H1 (cell line): Measurements from ENCODE around the gene CCDC152. TPM values are rescaled to one million over a fixed set of nuclear protein-coding genes. Genes with fewer than 3 reads are reported as not detected.

Source experiments
- CTCF ChIA-PET: fragments of 300-600 bp; sonication (Branson Sonifier 250); formaldehyde crosslinking; loops from one replicate; lab custom pipeline; 2021; ENCODE audit not compliant: partially characterized antibody; lab: Charles Lee
- POLR2A ChIA-PET: fragments of 300-600 bp; sonication (Branson Sonifier 250); formaldehyde crosslinking; loops from one replicate; lab custom pipeline; 2021; ENCODE audit warnings: inconsistent platforms; ENCODE audit not compliant: partially characterized antibody; lab: Charles Lee
- DNase-seq, 2 experiments: peaks; one replicate each; pipeline versions ENCODE4 v3.0.0 to v3.0.0-alpha.2; 2010 to 2022; ENCODE audit warnings: low spot score in 2 of 2, low read depth in 1 of 2, mixed read lengths in 1 of 2
- FAIRE-seq: peaks from 2 replicates; lab custom pipeline; 2011; peaks lifted over from hg19 to GRCh38; lab: Jason Lieb, UNC
- H2AFZ ChIP-seq: 2 replicates; pipeline ENCODE4 v1.8.1; 2012; ENCODE audit warnings: low read length, inconsistent platforms
- H2AK5ac ChIP-seq: 2 replicates; pipeline ENCODE4 v1.6.1; 2013; ENCODE audit warnings: low read depth, low read length
- H2BK120ac ChIP-seq: replicated peaks from 2 replicates; pipeline ENCODE3; 2013; ENCODE audit warnings: low read depth, low read length, inconsistent platforms
- H2BK12ac ChIP-seq: 2 replicates; pipeline ENCODE4 v1.6.1; 2013; ENCODE audit warnings: low read depth, low read length
- H2BK15ac ChIP-seq: 2 replicates; pipeline ENCODE4 v1.6.1; 2013; ENCODE audit warnings: low read length
- H2BK20ac ChIP-seq: 2 replicates; pipeline ENCODE4 v1.6.1; 2013; ENCODE audit warnings: low read length
- H2BK5ac ChIP-seq: 2 replicates; pipeline ENCODE4 v1.6.1; 2013; ENCODE audit warnings: low read depth, low read length
- H3K14ac ChIP-seq: 2 replicates; pipeline ENCODE4 v1.6.1; 2013; ENCODE audit warnings: inconsistent platforms; ENCODE audit not compliant: insufficient read length
- H3K18ac ChIP-seq: 2 replicates; pipeline ENCODE4 v1.6.1; 2013; ENCODE audit warnings: low read length; ENCODE audit errors: extremely low read depth
- H3K23ac ChIP-seq: 2 replicates; pipeline ENCODE4 v1.6.1; 2013; ENCODE audit warnings: inconsistent platforms; ENCODE audit not compliant: insufficient read length
- H3K23me2 ChIP-seq: 2 replicates; pipeline ENCODE4 v1.6.1; 2013; ENCODE audit warnings: low read depth, low read length
- H3K27ac ChIP-seq: 2 replicates; pipeline ENCODE4 v1.6.1; 2011; ENCODE audit warnings: low read depth, low read length, inconsistent platforms
- H3K27me3 ChIP-seq, 4 experiments: replicated peaks in 1 of 4; 1 replicate in 1 of 4; 2 replicates in 3 of 4; pipeline versions ENCODE4 v1.6.1 to v1.8.1; 2011 to 2013; ENCODE audit warnings: low read length in 3 of 4, mild to moderate bottlenecking in 3 of 4, inconsistent platforms in 2 of 4, mixed read lengths in 2 of 4, moderate library complexity in 1 of 4; ENCODE audit not compliant: control insufficient read depth in 3 of 4, insufficient read depth in 3 of 4; ENCODE audit errors: extremely low read depth in 1 of 4
- H3K36me3 ChIP-seq, 4 experiments: 2 replicates each; pipeline versions ENCODE4 v1.6.1 to v1.8.1; 2011 to 2013; ENCODE audit warnings: mild to moderate bottlenecking in 4 of 4, low read length in 3 of 4, moderate library complexity in 2 of 4, control low read depth in 1 of 4, inconsistent platforms in 1 of 4; ENCODE audit not compliant: insufficient read depth in 4 of 4, control insufficient read depth in 2 of 4
- H3K4ac ChIP-seq: replicated peaks from 2 replicates; pipeline ENCODE3; 2013; ENCODE audit warnings: low read length, low read depth, mixed read lengths, inconsistent platforms; ENCODE audit not compliant: insufficient read length
- H3K4me1 ChIP-seq, 4 experiments: replicated peaks in 1 of 4; 1 replicate in 1 of 4; 2 replicates in 3 of 4; pipeline versions ENCODE4 v1.6.1 to v1.8.1; 2011 to 2013; ENCODE audit warnings: low read length in 3 of 4, inconsistent platforms in 2 of 4, mixed read lengths in 1 of 4; ENCODE audit not compliant: insufficient read depth in 4 of 4, control insufficient read depth in 3 of 4
- H3K4me2 ChIP-seq, 2 experiments: 2 replicates each; pipeline versions ENCODE4 v1.6.1 to v1.8.1; 2011 to 2013; ENCODE audit warnings: low read depth in 2 of 2, low read length in 2 of 2, control low read depth in 1 of 2, inconsistent platforms in 1 of 2, mild to moderate bottlenecking in 1 of 2; ENCODE audit not compliant: insufficient read depth in 1 of 2
- H3K4me3 ChIP-seq, 4 experiments: fragments of 200-600, 300-600 bp in 1 of 4; sonication (generic), shearing (Covaris generic), sonication (Bioruptor Twin) in 1 of 4; 2 replicates each; pipeline versions ENCODE4 v1.5.1 to v1.8.1; 2011 to 2016; ENCODE audit warnings: low read length in 4 of 4, low read depth in 3 of 4, control low read depth in 2 of 4, inconsistent platforms in 2 of 4, mild to moderate bottlenecking in 2 of 4, mixed read lengths in 1 of 4, moderate library complexity in 1 of 4; ENCODE audit not compliant: insufficient read depth in 2 of 4; ENCODE audit errors: extremely low read depth in 1 of 4
- H3K56ac ChIP-seq: replicated peaks from 2 replicates; pipeline ENCODE3; 2013; ENCODE audit warnings: low read depth, mild to moderate bottlenecking, mixed read lengths, low read length, inconsistent platforms; ENCODE audit not compliant: insufficient read length
- H3K79me1 ChIP-seq: 2 replicates; pipeline ENCODE4 v1.6.1; 2013; ENCODE audit warnings: low read depth, low read length, control low read depth
- H3K79me2 ChIP-seq, 2 experiments: 2 replicates each; pipeline versions ENCODE4 v1.6.1 to v1.8.1; 2012 to 2013; ENCODE audit warnings: low read length in 2 of 2, mild to moderate bottlenecking in 2 of 2, inconsistent platforms in 1 of 2; ENCODE audit not compliant: insufficient read depth in 2 of 2, control insufficient read depth in 1 of 2
- H3K9ac ChIP-seq, 4 experiments: replicated peaks in 1 of 4; 1 replicate in 1 of 4; 2 replicates in 3 of 4; pipeline versions ENCODE4 v1.6.1 to v1.8.1; 2011 to 2013; ENCODE audit warnings: low read depth in 3 of 4, low read length in 3 of 4, control low read depth in 2 of 4, mild to moderate bottlenecking in 2 of 4, moderate library complexity in 2 of 4, inconsistent platforms in 1 of 4; ENCODE audit errors: extremely low read depth in 1 of 4
- H3K9me3 ChIP-seq, 2 experiments: 2 replicates each; pipeline versions ENCODE4 v1.6.1 to v1.8.1; 2012 to 2013; ENCODE audit warnings: mild to moderate bottlenecking in 2 of 2, moderate library complexity in 2 of 2, control low read depth in 1 of 2, inconsistent platforms in 1 of 2, low read depth in 1 of 2, low read length in 1 of 2, mixed read lengths in 1 of 2; ENCODE audit not compliant: insufficient read depth in 2 of 2
- H4K20me1 ChIP-seq, 2 experiments: replicated peaks in 1 of 2; 2 replicates each; pipeline versions ENCODE3 to v1.8.1; 2011 to 2013; ENCODE audit warnings: inconsistent platforms in 2 of 2, low read length in 2 of 2, mild to moderate bottlenecking in 1 of 2; ENCODE audit not compliant: insufficient read depth in 2 of 2, control insufficient read depth in 1 of 2
- H4K5ac ChIP-seq: 2 replicates; pipeline ENCODE4 v1.6.1; 2013; ENCODE audit warnings: low read length, low read depth, mixed read lengths, inconsistent platforms; ENCODE audit not compliant: insufficient read length
- H4K8ac ChIP-seq: 2 replicates; pipeline ENCODE4 v1.8.0; 2013; ENCODE audit warnings: mild to moderate bottlenecking, moderate library complexity, low read length, inconsistent platforms; ENCODE audit not compliant: insufficient read depth; ENCODE audit errors: extremely low read depth
- H4K91ac ChIP-seq: replicated peaks from 2 replicates; pipeline ENCODE3; 2013; ENCODE audit warnings: low read length, mixed read lengths, inconsistent platforms; ENCODE audit not compliant: insufficient read length
- CHD2 ChIP-seq: IDR thresholded peaks from 2 replicates; pipeline ENCODE4 v1.6.1; 2012; ENCODE audit warnings: low read length, improper control_type of control experiment
- CREB1 ChIP-seq: IDR thresholded peaks from 2 replicates; pipeline ENCODE4 v1.6.1; 2012; ENCODE audit warnings: inconsistent platforms
- CTCF ChIP-seq, 3 experiments: IDR thresholded peaks; 1 replicate in 2 of 3; 2 replicates in 1 of 3; pipeline versions ENCODE4 v1.5.1 to v1.6.1; 2011; ENCODE audit warnings: low read length in 3 of 3, mild to moderate bottlenecking in 3 of 3, inconsistent platforms in 2 of 3, low read depth in 1 of 3, moderate library complexity in 1 of 3; ENCODE audit not compliant: insufficient read depth in 1 of 3; ENCODE audit errors: control extremely low read depth in 1 of 3
- POU5F1 ChIP-seq: IDR thresholded peaks from 2 replicates; pipeline ENCODE4 v1.6.1; 2011; ENCODE audit warnings: low read depth, mild to moderate bottlenecking, low read length, moderate library complexity
- RAD21 ChIP-seq, 2 experiments: IDR thresholded peaks in 1 of 2; conservative IDR thresholded peaks in 1 of 2; 2 replicates each; pipeline ENCODE4 v1.6.1; 2011; ENCODE audit warnings: low read depth in 2 of 2, low read length in 2 of 2, improper control_type of control experiment in 1 of 2, inconsistent platforms in 1 of 2, mild to moderate bottlenecking in 1 of 2, moderate library complexity in 1 of 2
- SP1 ChIP-seq: IDR thresholded peaks from 2 replicates; pipeline ENCODE4 v1.6.1; 2011; ENCODE audit warnings: low read depth, low read length
- WGBS, 2 experiments: shearing (Covaris generic) in 1 of 2; methylation state at CpG; one replicate each; pipeline versions ENCODE4 v1.1.6 to v1.1.7; 2013 to 2015; ENCODE audit warnings: low lambda C conversion rate in 2 of 2, mixed read lengths in 2 of 2, inconsistent platforms in 1 of 2, low coverage in 1 of 2, missing lambda C conversion rate in 1 of 2; ENCODE audit not compliant: insufficient replicate concordance in 2 of 2, insufficient coverage in 1 of 2, insufficient read length in 1 of 2; ENCODE audit errors: extremely low coverage in 1 of 2, missing lambda C conversion rate in 1 of 2; 5-methylcytosine and 5-hydroxymethylcytosine counted together
- polyA plus RNA-seq, 7 experiments: library from polyadenylated mRNA; depleted of rRNA in 3 of 7; stranded (reverse) in 5 of 7; unstranded in 2 of 7; fragments of >200 nt in 5 of 7; fragments of 200-250 nt in 2 of 7; gene quantifications; 1 replicate in 5 of 7; 2 replicates in 1 of 7; 4 replicates in 1 of 7; pipeline versions ENCODE4 v1.2.1 to v1.2.3, GENCODE V29; 2011 to 2013; ENCODE audit warnings: missing spikeins in 2 of 7, mixed read lengths in 2 of 7
- total RNA-seq: library from RNA; stranded (reverse); fragmentation: NEBNext Ultra II Directional; extraction: Animal tissue kit (Norgen Biotek cat#: 25700); gene quantifications from 2 replicates; pipeline ENCODE4 v1.2.1, GENCODE V29; 2021

CCDC152 gene
- total and polyA plus RNA-seq, 2 of the 8 experiments (the other 6 are each of a cell fraction or from before 2014, with no cell fraction given) = 2.6 to 9.5 TPM

- POLR2A ChIA-PET = no interaction called here
- peaks cover 0 to 4% (median 0%) of the 10 kb centered on the region in 4 experiments; a peak in 1 of 8 replicates for H3K36me3 ChIP-seq
- no peaks in the 10 kb centered on the region for H3K4me1 ChIP-seq
- no peak overlapping the region for H2BK12ac ChIP-seq
- no peaks in the 10 kb centered on the region for H3K79me2 ChIP-seq
- H3K4me2 ChIP-seq = no peak overlapping the region
- H3K9me3 ChIP-seq = no peaks in the 10 kb centered on the region
- H3K18ac ChIP-seq = no peak overlapping the region
- no peak overlapping the region for H3K23ac ChIP-seq
- TF ChIP-seq RAD21 (IDR thresholded peaks at IDR 0.05 in 1 of 2, conservative IDR thresholded peaks at IDR 0.05 in 1 of 2; ENCODE audit: low read depth in 2 of 2, low read length in 2 of 2) = peak; percentile 68 to 72
- TF ChIP-seq CTCF (IDR thresholded peaks at IDR 0.05; ENCODE audit: control extremely low read depth in 1 of 3, insufficient read depth in 1 of 3, low read depth in 1 of 3, low read length in 3 of 3) = peak in 2 of 3 experiments; percentile 18 to 36; a peak in 2 of 4 replicates
- TF ChIP-seq SP1 = no peak
- TF ChIP-seq POU5F1 = no peak
- TF ChIP-seq CREB1 = no peak
- TF ChIP-seq CHD2 = no peak
- CTCF ChIA-PET = interaction anchor here (0.7 to 1.8 kb wide), 35 partner anchors 9 to 914 kb away, joined by 3 to 13 read pairs (median 3); partner anchors contain the start of genes CCDC152 and GHR
- H4K91ac ChIP-seq = no peak overlapping the region
- no peak overlapping the region for H3K56ac ChIP-seq
- no peak overlapping the region for H2BK120ac ChIP-seq
- no peak for FAIRE-seq
- no peak overlapping the region for H2AK5ac ChIP-seq
- H3K14ac ChIP-seq = no peak overlapping the region
- H2BK20ac ChIP-seq = no peak overlapping the region
- DNase-seq = no peak
- H3K4ac ChIP-seq = no peak overlapping the region
- H2AFZ ChIP-seq = no peak overlapping the region
- H3K9ac ChIP-seq = no peak overlapping the region
- H4K8ac ChIP-seq = no peak overlapping the region
- H3K23me2 ChIP-seq = no peaks in the 10 kb centered on the region
- no peaks in the 10 kb centered on the region for H3K79me1 ChIP-seq
- H4K5ac ChIP-seq = no peak overlapping the region
- H3K27me3 ChIP-seq = no peaks in the 10 kb centered on the region
- no peak overlapping the region for H2BK5ac ChIP-seq
- no peak overlapping the region for H3K27ac ChIP-seq
- H2BK15ac ChIP-seq = no peak overlapping the region
- 76% methylated on average over 3 of the region's 3 CpGs; no CpG with 5 or more reads in 1 of the 2 experiments for WGBS, 2 experiments
- no peaks in the 10 kb centered on the region for H4K20me1 ChIP-seq
- no peak overlapping the region for H3K4me3 ChIP-seq
These were observed 11.0 kb downstream of the CCDC152 start for GRCh38 chr5:42767491-42768105.
